ENCODE results near the gene KCNIP3. TPM values are rescaled to one million over a fixed set of nuclear protein-coding genes. Genes with fewer than 3 reads are reported as not detected.

Gene KCNIP3
- total RNA-seq, 4 donors from 2014 or later, result 5.2 to 20.4 (median 11.4) TPM

GRCh38 chr2:95379371-95379831 lies 82.3 kb downstream of the KCNIP3 start:
- 55 to 60% methylated on average over 8 of the region's 8 CpGs for WGBS, 2 donors
- peak in 1 of 2 donors; percentile 74 for DNase-seq (ENCODE audit: low spot score in 2 of 2)
- H3K4me3 ChIP-seq (ENCODE audit: low read depth, poor library complexity, severe bottlenecking), result no peak overlapping the region
- intact Hi-C loops (cut with DNase I; ENCODE audit: low total_unique reads), result no loop called here
- no peak for TF ChIP-seq POLR2A (IDR thresholded peaks at IDR 0.05)
- no peak for TF ChIP-seq CTCF (IDR thresholded peaks at IDR 0.05)

- 87 to 90% methylated on average over 5 of the region's 5 CpGs for WGBS, 2 donors
- intact Hi-C loops (cut with DNase I; ENCODE audit: low total_unique reads), result no loop called here
- peak in 1 of 2 donors; percentile 48 for DNase-seq (ENCODE audit: low spot score in 2 of 2)
- TF ChIP-seq POLR2A (IDR thresholded peaks at IDR 0.05) (no peak), CTCF (IDR thresholded peaks at IDR 0.05) (no peak)
- H3K4me3 ChIP-seq (ENCODE audit: low read depth, poor library complexity, severe bottlenecking), result no peak overlapping the region
These were observed 83.1 kb downstream of the KCNIP3 start for GRCh38 chr2:95380280-95380679.

GRCh38 chr2:95380731-95381130 lies 83.6 kb downstream of the KCNIP3 start:
- WGBS, 2 donors, result 89 to 96% methylated on average over 5 of the region's 5 CpGs
- intact Hi-C loops (cut with DNase I; ENCODE audit: low total_unique reads), result no loop called here
- TF ChIP-seq CTCF (IDR thresholded peaks at IDR 0.05) (no peak), POLR2A (IDR thresholded peaks at IDR 0.05) (no peak)
- DNase-seq (ENCODE audit: low spot score in 2 of 2), result peak in 1 of 2 donors; percentile 76
- no peak overlapping the region for H3K4me3 ChIP-seq (ENCODE audit: low read depth, poor library complexity, severe bottlenecking)

GRCh38 chr2:95381212-95382191 lies 84.4 kb downstream of the KCNIP3 start:
- 84 to 93% methylated on average over 22 of the region's 22 CpGs for WGBS, 2 donors
- no peak overlapping the region for H3K4me3 ChIP-seq (ENCODE audit: low read depth, poor library complexity, severe bottlenecking)
- intact Hi-C loops (cut with DNase I; ENCODE audit: low total_unique reads), result no loop called here
- DNase-seq (ENCODE audit: low spot score in 2 of 2), result peak in 1 of 2 donors; percentile 74
- TF ChIP-seq POLR2A (IDR thresholded peaks at IDR 0.05), result no peak
- TF ChIP-seq CTCF (IDR thresholded peaks at IDR 0.05), result no peak

- no peak overlapping the region for H3K4me3 ChIP-seq (ENCODE audit: low read depth, poor library complexity, severe bottlenecking)
- DNase-seq (ENCODE audit: low spot score in 2 of 2), result peak in 1 of 2 donors; percentile 84
- TF ChIP-seq CTCF (IDR thresholded peaks at IDR 0.05) (no peak), POLR2A (IDR thresholded peaks at IDR 0.05) (no peak)
- 95 to 96% methylated on average over 20 of the region's 20 CpGs for WGBS, 2 donors
- intact Hi-C loops (cut with DNase I; ENCODE audit: low total_unique reads), result no loop called here
These were observed 85.0 kb downstream of the KCNIP3 start for GRCh38 chr2:95382192-95382591.

All from lower leg skin (tissue), 4 donors.